ENCODE data around the gene PRRT3. TPM values are rescaled to one million over a fixed set of nuclear protein-coding genes. Genes with fewer than 3 reads are reported as not detected.

The PRRT3 gene
- total and polyA plus RNA-seq, 2 of the 8 experiments (the other 6 are each of a cell fraction or from before 2014, with no cell fraction given) = 9.0 to 9.2 TPM

DNA sequence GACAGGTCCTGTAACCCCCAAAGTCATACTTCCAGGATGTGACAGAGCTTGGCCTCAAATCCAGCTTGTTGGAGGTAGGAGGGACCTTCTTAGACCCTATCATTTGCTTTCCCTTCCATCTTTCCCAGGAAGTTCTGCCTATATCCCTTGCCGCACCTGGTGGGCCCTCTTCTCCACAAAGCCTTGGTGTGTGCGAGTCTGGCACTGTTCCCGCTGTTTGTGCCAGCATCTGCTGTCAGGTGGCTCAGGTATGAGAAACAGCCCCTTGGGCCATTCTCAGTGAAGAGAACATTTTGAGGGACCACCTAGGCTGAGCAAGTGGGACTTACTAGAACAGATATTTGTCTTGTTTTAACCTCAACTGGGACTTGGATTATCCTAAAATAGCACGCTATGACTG is 48.3 kb downstream of the PRRT3 start:
- no peak overlapping the region for H2BK5ac ChIP-seq (ENCODE audit: low read depth, low read length)
- no peak overlapping the region for H3K56ac ChIP-seq (replicated peaks; ENCODE audit: insufficient read length, low read depth, low read length)
- no peak overlapping the region for H3K23ac ChIP-seq (ENCODE audit: insufficient read length)
- POLR2A ChIA-PET (ENCODE audit: partially characterized antibody) = interaction anchor here (1.5 to 6.0 kb wide), 2 partner anchors 11 to 43 kb away, joined by 3 to 43 read pairs; partner anchors contain the start of gene IL17RC
- TF ChIP-seq SUZ12 (IDR thresholded peaks at IDR 0.05; ENCODE audit: low read length) = no peak
- H3K79me2 ChIP-seq (ENCODE audit: control insufficient read depth in 1 of 2, insufficient read depth in 2 of 2, low read length in 2 of 2) = no peaks in the 10 kb centered on the region
- 93% methylated on average over 4 of the region's 4 CpGs; no CpG with 5 or more reads in 1 of the 2 experiments for WGBS, 2 experiments (ENCODE audit: extremely low coverage in 1 of 2, insufficient coverage in 1 of 2, insufficient read length in 1 of 2, insufficient replicate concordance in 2 of 2, low coverage in 1 of 2, low lambda C conversion rate in 2 of 2, missing lambda C conversion rate in 1 of 2)
- no peak overlapping the region for H4K91ac ChIP-seq (replicated peaks; ENCODE audit: insufficient read length, low read length)
- H4K20me1 ChIP-seq (replicated peaks in 1 of 2; ENCODE audit: control insufficient read depth in 1 of 2, insufficient read depth in 2 of 2, low read length in 2 of 2) = no peaks in the 10 kb centered on the region
- H3K18ac ChIP-seq (ENCODE audit: extremely low read depth, low read length) = no peak overlapping the region
- H2AFZ ChIP-seq (ENCODE audit: low read length) = no peak overlapping the region
- H3K27me3 ChIP-seq (replicated peaks in 1 of 4; ENCODE audit: control insufficient read depth in 3 of 4, extremely low read depth in 1 of 4, insufficient read depth in 3 of 4, low read length in 3 of 4) = no peaks in the 10 kb centered on the region
- H3K4me2 ChIP-seq (ENCODE audit: insufficient read depth in 1 of 2, low read depth in 2 of 2, low read length in 2 of 2) = no peak overlapping the region
- no peaks in the 10 kb centered on the region for H3K9me3 ChIP-seq (ENCODE audit: insufficient read depth in 2 of 2, low read depth in 1 of 2, low read length in 1 of 2)
- no peak overlapping the region for H2BK12ac ChIP-seq (ENCODE audit: low read depth, low read length)
- no peak overlapping the region for H2BK15ac ChIP-seq (ENCODE audit: low read length)
- H4K5ac ChIP-seq (ENCODE audit: insufficient read length, low read depth, low read length) = no peak overlapping the region
- H3K4me1 ChIP-seq (replicated peaks in 1 of 4; ENCODE audit: control insufficient read depth in 3 of 4, insufficient read depth in 4 of 4, low read length in 3 of 4) = peaks cover 5 to 14% (median 11%) of the 10 kb centered on the region in 4 experiments
- H3K4me3 ChIP-seq (ENCODE audit: extremely low read depth in 1 of 4, insufficient read depth in 2 of 4, low read depth in 3 of 4, low read length in 4 of 4) = no peak overlapping the region
- H3K79me1 ChIP-seq (ENCODE audit: low read depth, low read length) = no peaks in the 10 kb centered on the region
- no peak overlapping the region for H4K8ac ChIP-seq (ENCODE audit: extremely low read depth, insufficient read depth, low read length)
- no peak overlapping the region for H2BK120ac ChIP-seq (replicated peaks; ENCODE audit: low read depth, low read length)
- DNase-seq (ENCODE audit: low read depth in 1 of 2, low spot score in 2 of 2) (no peak), FAIRE-seq (no peak)
- H3K9ac ChIP-seq (replicated peaks in 1 of 4; ENCODE audit: extremely low read depth in 1 of 4, low read depth in 3 of 4, low read length in 3 of 4) = no peak overlapping the region
- H2BK20ac ChIP-seq (ENCODE audit: low read length) = no peak overlapping the region
- CTCF ChIA-PET (ENCODE audit: partially characterized antibody) = interaction anchor here (0.8 to 2.2 kb wide), 6 partner anchors 10 to 77 kb away, joined by 3 to 9 read pairs (median 4); partner anchors contain the start of genes CRELD1 and IL17RC
- H3K14ac ChIP-seq (ENCODE audit: insufficient read length) = no peak overlapping the region
- no peaks in the 10 kb centered on the region for H3K36me3 ChIP-seq (ENCODE audit: control insufficient read depth in 2 of 4, insufficient read depth in 4 of 4, low read length in 3 of 4)
- H2AK5ac ChIP-seq (ENCODE audit: low read depth, low read length) = no peak overlapping the region
- H3K4ac ChIP-seq (replicated peaks; ENCODE audit: insufficient read length, low read depth, low read length) = no peak overlapping the region
- H3K27ac ChIP-seq (ENCODE audit: low read depth, low read length) = no peak overlapping the region
- no peaks in the 10 kb centered on the region for H3K23me2 ChIP-seq (ENCODE audit: low read depth, low read length)

All from H1 (cell line).